ENCODE results near the gene KNTC1.
"Not testable (repeated sequence)": the region's sequence is repeated elsewhere in the genome, so short reads cannot be mapped to it uniquely, and the experiment has no call there.

The KNTC1 gene

DNA sequence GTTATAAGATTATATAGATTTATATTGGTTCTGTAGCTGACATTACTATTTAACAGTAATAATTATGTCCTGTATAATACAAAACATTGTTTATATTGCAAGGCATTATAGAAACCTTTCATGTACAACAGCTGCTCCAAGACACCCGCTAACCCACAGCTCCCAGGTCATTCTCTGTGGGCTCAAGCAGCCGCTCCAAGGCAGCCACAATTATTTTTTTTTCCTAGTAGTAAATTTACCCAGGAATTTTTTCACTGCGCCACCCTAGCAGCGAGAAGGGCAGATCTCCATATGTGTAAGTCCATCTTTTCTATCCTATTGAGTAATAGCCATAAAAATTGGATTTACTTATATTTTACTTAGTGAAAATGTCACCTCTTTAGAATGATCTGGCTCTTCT is 36.3 kb downstream of the KNTC1 start:
- Histone ChIP-seq H3K4me1 (ENCODE audit: control insufficient read depth, insufficient read depth, low read length, unreplicated experiment) (no peaks in the 10 kb centered on the region), H3K4me3 (ENCODE audit: low read depth, low read length) (no peak overlapping the region), H3K36me3 (ENCODE audit: insufficient read depth, low read length) (peaks cover 18% of the 10 kb centered on the region), H2AFZ (ENCODE audit: low read length, unreplicated experiment) (no peak overlapping the region), H3K27ac (ENCODE audit: low read depth, low read length) (no peak overlapping the region), H3K79me2 (ENCODE audit: control insufficient read depth, insufficient read depth, low read length, unreplicated experiment) (no peaks in the 10 kb centered on the region), H3K27me3 (ENCODE audit: insufficient read depth, low read length) (no peaks in the 10 kb centered on the region)

- not testable (repeated sequence) for H2AFZ ChIP-seq (ENCODE audit: low read length, unreplicated experiment); H3K79me2 ChIP-seq (ENCODE audit: control insufficient read depth, insufficient read depth, low read length, unreplicated experiment); H3K27ac ChIP-seq (ENCODE audit: low read depth, low read length); H3K4me1 ChIP-seq (ENCODE audit: control insufficient read depth, insufficient read depth, low read length, unreplicated experiment); H3K27me3 ChIP-seq (ENCODE audit: insufficient read depth, low read length); H3K4me3 ChIP-seq (ENCODE audit: low read depth, low read length)
- peaks cover 30% of the 10 kb centered on the region for H3K36me3 ChIP-seq (ENCODE audit: insufficient read depth, low read length)
These were observed 39.8 kb downstream of the KNTC1 start for GRCh38 chr12:122566816-122567215.

- Histone ChIP-seq H3K4me1 (ENCODE audit: control insufficient read depth, insufficient read depth, low read length, unreplicated experiment) (peaks cover 7% of the 10 kb centered on the region), H3K79me2 (ENCODE audit: control insufficient read depth, insufficient read depth, low read length, unreplicated experiment) (no peaks in the 10 kb centered on the region), H3K27ac (ENCODE audit: low read depth, low read length) (no peak overlapping the region), H3K27me3 (ENCODE audit: insufficient read depth, low read length) (no peaks in the 10 kb centered on the region), H2AFZ (ENCODE audit: low read length, unreplicated experiment) (no peak overlapping the region), H3K36me3 (ENCODE audit: insufficient read depth, low read length) (peaks cover 25% of the 10 kb centered on the region), H3K4me3 (ENCODE audit: low read depth, low read length) (no peak overlapping the region)
These were observed 42.2 kb downstream of the KNTC1 start for GRCh38 chr12:122569288-122569687.

- H3K79me2 ChIP-seq (ENCODE audit: control insufficient read depth, insufficient read depth, low read length, unreplicated experiment); H3K27me3 ChIP-seq (ENCODE audit: insufficient read depth, low read length); H2AFZ ChIP-seq (ENCODE audit: low read length, unreplicated experiment); H3K27ac ChIP-seq (ENCODE audit: low read depth, low read length); H3K4me1 ChIP-seq (ENCODE audit: control insufficient read depth, insufficient read depth, low read length, unreplicated experiment); H3K4me3 ChIP-seq (ENCODE audit: low read depth, low read length): not testable (repeated sequence)
- H3K36me3 ChIP-seq (ENCODE audit: insufficient read depth, low read length), result peaks cover 26% of the 10 kb centered on the region
These were observed 43.0 kb downstream of the KNTC1 start for GRCh38 chr12:122570006-122570405.

GRCh38 chr12:122571821-122572220 is 44.8 kb downstream of the KNTC1 start:
- H3K36me3 ChIP-seq (ENCODE audit: insufficient read depth, low read length), result peaks cover 37% of the 10 kb centered on the region

DNA sequence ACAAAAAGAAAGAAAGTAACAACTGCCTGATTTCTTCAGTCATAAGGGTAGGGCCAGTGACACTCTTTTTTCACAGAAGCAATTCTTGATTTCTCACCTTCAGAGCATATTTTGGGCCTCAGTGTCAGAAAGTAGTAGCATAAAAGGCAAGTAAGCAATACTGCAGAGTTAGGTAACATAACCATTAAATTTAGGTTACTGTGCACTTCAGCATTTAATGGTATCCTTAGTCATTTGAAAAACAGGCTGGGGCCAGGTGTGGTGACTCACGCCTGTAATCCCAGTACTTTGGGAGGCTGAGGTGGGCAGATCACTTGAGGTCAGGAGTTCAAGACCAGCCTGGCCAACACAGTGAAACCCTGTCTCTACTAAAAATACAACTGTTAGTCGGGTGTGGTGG is 56.2 kb downstream of the KNTC1 start:
- not testable (repeated sequence) for H3K4me1 ChIP-seq (ENCODE audit: control insufficient read depth, insufficient read depth, low read length, unreplicated experiment); H3K79me2 ChIP-seq (ENCODE audit: control insufficient read depth, insufficient read depth, low read length, unreplicated experiment); H3K27me3 ChIP-seq (ENCODE audit: insufficient read depth, low read length); H3K4me3 ChIP-seq (ENCODE audit: low read depth, low read length); H2AFZ ChIP-seq (ENCODE audit: low read length, unreplicated experiment); H3K27ac ChIP-seq (ENCODE audit: low read depth, low read length)
- peaks cover 30% of the 10 kb centered on the region for H3K36me3 ChIP-seq (ENCODE audit: insufficient read depth, low read length)

More at GRCh38 chr12:122571821-122572220, 44.8 kb downstream of the KNTC1 start:
- Histone ChIP-seq H3K27me3 (ENCODE audit: insufficient read depth, low read length) (no peaks in the 10 kb centered on the region), H3K79me2 (ENCODE audit: control insufficient read depth, insufficient read depth, low read length, unreplicated experiment) (no peaks in the 10 kb centered on the region), H2AFZ (ENCODE audit: low read length, unreplicated experiment) (no peak overlapping the region), H3K4me3 (ENCODE audit: low read depth, low read length) (no peak overlapping the region), H3K27ac (ENCODE audit: low read depth, low read length) (no peak overlapping the region), H3K4me1 (ENCODE audit: control insufficient read depth, insufficient read depth, low read length, unreplicated experiment) (peaks cover 7% of the 10 kb centered on the region)

- no peaks in the 10 kb centered on the region for H3K27me3 ChIP-seq (ENCODE audit: insufficient read depth, low read length)
- no peak overlapping the region for H2AFZ ChIP-seq (ENCODE audit: low read length, unreplicated experiment)
- no peaks in the 10 kb centered on the region for H3K79me2 ChIP-seq (ENCODE audit: control insufficient read depth, insufficient read depth, low read length, unreplicated experiment)
- H3K27ac ChIP-seq (ENCODE audit: low read depth, low read length), result no peak overlapping the region
- H3K4me1 ChIP-seq (ENCODE audit: control insufficient read depth, insufficient read depth, low read length, unreplicated experiment), result peaks cover 8% of the 10 kb centered on the region
- H3K36me3 ChIP-seq (ENCODE audit: insufficient read depth, low read length), result peaks cover 25% of the 10 kb centered on the region
- no peak overlapping the region for H3K4me3 ChIP-seq (ENCODE audit: low read depth, low read length)
These were observed 57.3 kb downstream of the KNTC1 start for GRCh38 chr12:122584177-122584863.

DNA sequence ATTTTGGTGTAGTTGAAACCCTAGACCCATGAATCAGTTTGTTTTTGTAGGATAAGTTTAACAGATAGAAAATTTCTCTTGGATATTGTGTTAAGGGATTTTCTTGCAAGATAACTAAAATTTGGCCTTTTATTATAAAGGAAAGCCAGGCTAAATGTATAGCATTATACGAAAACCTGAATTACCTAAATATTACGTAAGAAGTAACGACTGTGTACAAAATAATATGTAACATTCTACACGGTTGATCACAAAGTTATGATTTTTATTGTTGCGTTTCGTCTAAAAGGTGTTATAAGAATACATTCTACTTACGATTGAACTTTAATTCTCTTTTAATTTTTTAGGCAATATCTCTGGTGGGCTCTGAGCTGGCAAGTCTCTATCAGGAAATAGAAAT is 63.9 kb downstream of the KNTC1 start:
- no peak overlapping the region for H3K27ac ChIP-seq (ENCODE audit: low read depth, low read length)
- H3K27me3 ChIP-seq (ENCODE audit: insufficient read depth, low read length), result no peaks in the 10 kb centered on the region
- no peaks in the 10 kb centered on the region for H3K79me2 ChIP-seq (ENCODE audit: control insufficient read depth, insufficient read depth, low read length, unreplicated experiment)
- peaks cover 8% of the 10 kb centered on the region for H3K4me1 ChIP-seq (ENCODE audit: control insufficient read depth, insufficient read depth, low read length, unreplicated experiment)
- H3K4me3 ChIP-seq (ENCODE audit: low read depth, low read length), result no peak overlapping the region
- H3K36me3 ChIP-seq (ENCODE audit: insufficient read depth, low read length), result peaks cover 37% of the 10 kb centered on the region
- no peak overlapping the region for H2AFZ ChIP-seq (ENCODE audit: low read length, unreplicated experiment)

DNA sequence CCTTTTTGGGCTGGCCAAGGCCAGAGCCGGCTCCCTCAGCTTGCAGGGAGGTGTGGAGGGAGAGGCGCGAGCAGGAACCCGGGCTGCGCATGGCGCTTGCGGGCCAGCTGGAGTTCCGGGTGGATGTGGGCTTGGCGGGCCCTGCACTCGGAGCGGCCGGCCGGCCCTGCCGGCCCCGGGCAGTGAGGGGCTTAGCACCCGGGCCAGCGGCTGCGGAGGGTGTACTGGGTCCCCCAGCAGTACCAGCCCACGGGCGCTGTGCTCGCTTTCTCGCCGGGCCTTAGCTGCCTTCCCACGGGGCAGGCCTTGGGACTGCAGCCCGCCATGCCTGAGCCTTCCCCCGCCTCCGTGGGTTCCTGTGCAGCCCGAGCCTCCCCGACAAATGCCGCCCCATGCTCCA is 64.9 kb downstream of the KNTC1 start:
- not testable (repeated sequence) for H3K4me1 ChIP-seq (ENCODE audit: control insufficient read depth, insufficient read depth, low read length, unreplicated experiment); H3K27me3 ChIP-seq (ENCODE audit: insufficient read depth, low read length); H3K4me3 ChIP-seq (ENCODE audit: low read depth, low read length); H3K27ac ChIP-seq (ENCODE audit: low read depth, low read length); H3K79me2 ChIP-seq (ENCODE audit: control insufficient read depth, insufficient read depth, low read length, unreplicated experiment); H2AFZ ChIP-seq (ENCODE audit: low read length, unreplicated experiment)
- peaks cover 37% of the 10 kb centered on the region for H3K36me3 ChIP-seq (ENCODE audit: insufficient read depth, low read length)

DNA sequence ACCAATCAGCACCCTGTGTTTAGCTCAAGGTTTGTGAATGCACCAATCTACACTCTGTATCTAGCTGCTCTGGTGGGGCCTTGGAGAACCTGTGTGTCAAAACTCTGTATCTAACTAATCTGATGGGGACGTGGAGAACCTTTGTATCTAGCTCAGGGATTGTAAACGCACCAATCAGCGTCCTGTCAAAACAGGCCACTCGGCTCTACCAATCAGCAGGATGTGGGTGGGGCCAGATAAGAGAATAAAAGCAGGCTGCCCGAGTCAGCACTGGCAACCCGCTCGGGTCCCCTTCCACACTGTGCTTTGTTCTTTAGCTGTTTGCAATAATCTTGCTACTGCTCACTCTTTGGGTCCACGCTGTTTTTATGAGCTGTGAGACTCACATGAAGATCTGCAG is 65.5 kb downstream of the KNTC1 start:
- not testable (repeated sequence) for H3K4me3 ChIP-seq (ENCODE audit: low read depth, low read length)

DNA sequence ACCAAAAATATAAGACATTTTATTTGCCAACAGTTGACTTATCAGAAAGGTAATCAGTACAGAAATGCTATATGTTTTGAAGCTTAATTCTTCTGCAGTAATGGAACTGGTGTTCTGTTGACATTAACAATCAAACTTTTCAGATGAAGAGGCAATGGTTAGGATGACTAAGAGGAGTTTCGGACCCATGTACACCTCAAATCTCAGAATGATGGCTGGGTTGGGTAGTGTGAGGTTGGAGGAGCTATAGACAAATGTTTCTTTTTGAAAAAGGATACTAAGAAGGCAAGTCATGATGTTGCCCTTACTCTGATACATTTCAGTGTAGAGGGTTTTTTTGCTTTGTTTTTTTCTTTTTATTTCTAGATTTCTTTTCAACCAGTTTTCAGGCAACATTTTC is 66.9 kb downstream of the KNTC1 start:
- peaks cover 32% of the 10 kb centered on the region for H3K36me3 ChIP-seq (ENCODE audit: insufficient read depth, low read length)
- H3K4me3 ChIP-seq (ENCODE audit: low read depth, low read length), result no peak overlapping the region
- H2AFZ ChIP-seq (ENCODE audit: low read length, unreplicated experiment), result no peak overlapping the region
- H3K27me3 ChIP-seq (ENCODE audit: insufficient read depth, low read length), result no peaks in the 10 kb centered on the region
- no peaks in the 10 kb centered on the region for H3K4me1 ChIP-seq (ENCODE audit: control insufficient read depth, insufficient read depth, low read length, unreplicated experiment)
- H3K27ac ChIP-seq (ENCODE audit: low read depth, low read length), result no peak overlapping the region
- H3K79me2 ChIP-seq (ENCODE audit: control insufficient read depth, insufficient read depth, low read length, unreplicated experiment), result no peaks in the 10 kb centered on the region

More for the DNA sequence above, 65.5 kb downstream of the KNTC1 start:
- not testable (repeated sequence) for H3K79me2 ChIP-seq (ENCODE audit: control insufficient read depth, insufficient read depth, low read length, unreplicated experiment); H3K27ac ChIP-seq (ENCODE audit: low read depth, low read length); H2AFZ ChIP-seq (ENCODE audit: low read length, unreplicated experiment); H3K4me1 ChIP-seq (ENCODE audit: control insufficient read depth, insufficient read depth, low read length, unreplicated experiment); H3K27me3 ChIP-seq (ENCODE audit: insufficient read depth, low read length)
- H3K36me3 ChIP-seq (ENCODE audit: insufficient read depth, low read length), result peaks cover 37% of the 10 kb centered on the region

Data from ACC112 (cell line).